DMS153 treated with DMSO at 0.1 percent for 48 hours (cell line): ENCODE results near the gene DMRTB1.
"Not testable (repeated sequence)": the region's sequence is repeated elsewhere in the genome, so short reads cannot be mapped to it uniquely, and the experiment has no call there.

ENCODE experiments used
- DNase-seq: peaks from one replicate; lab custom pipeline; 2025; ENCODE audit not compliant: unreplicated experiment; lab: John Stamatoyannopoulos, UW

Gene DMRTB1

GRCh38 chr1:53434405-53435007, 24.7 kb upstream of the DMRTB1 start:
- DNase-seq: not testable (repeated sequence)

GRCh38 chr1:53435151-53435550, 24.0 kb upstream of the DMRTB1 start:
- DNase-seq: no peak

GRCh38 chr1:53438427-53439336, 20.5 kb upstream of the DMRTB1 start:
- DNase-seq: no peak

- no peak for DNase-seq
Measured at GRCh38 chr1:53439337-53440207, 19.6 kb upstream of the DMRTB1 start.

GRCh38 chr1:53440633-53441032, 18.6 kb upstream of the DMRTB1 start:
- DNase-seq: no peak

- no peak for DNase-seq
Measured at GRCh38 chr1:53442299-53442698, 16.9 kb upstream of the DMRTB1 start.

GRCh38 chr1:53446051-53446450, 13.1 kb upstream of the DMRTB1 start:
- no peak for DNase-seq

- no peak for DNase-seq
Measured at GRCh38 chr1:53447413-53447812, 11.8 kb upstream of the DMRTB1 start.

- no peak for DNase-seq
Measured at GRCh38 chr1:53448241-53448841, 10.9 kb upstream of the DMRTB1 start.

- no peak for DNase-seq
Measured at GRCh38 chr1:53449021-53449420, 10.2 kb upstream of the DMRTB1 start.

- DNase-seq: no peak
Measured at GRCh38 chr1:53449693-53450092, 9.5 kb upstream of the DMRTB1 start.

- DNase-seq: no peak
Measured at GRCh38 chr1:53450225-53450624, 9.0 kb upstream of the DMRTB1 start.

GRCh38 chr1:53454019-53454418, 5.2 kb upstream of the DMRTB1 start:
- no peak for DNase-seq

GRCh38 chr1:53455364-53455991, 3.7 kb upstream of the DMRTB1 start:
- no peak for DNase-seq

- no peak for DNase-seq
Measured at GRCh38 chr1:53458634-53459033, 565 bp upstream of the DMRTB1 start.

GRCh38 chr1:53460211-53460634, 1.0 kb downstream of the DMRTB1 start:
- DNase-seq: no peak

- no peak for DNase-seq
Measured at GRCh38 chr1:53460666-53461322, 1.6 kb downstream of the DMRTB1 start.

- no peak for DNase-seq
Measured at GRCh38 chr1:53461323-53462044, 2.3 kb downstream of the DMRTB1 start.

GRCh38 chr1:53462193-53462592, 3.0 kb downstream of the DMRTB1 start:
- DNase-seq: no peak
